Stimulated activated naive CD8-positive, alpha-beta T cell treated with anti-CD3 and anti-CD28 coated beads, Interleukin-15, Interleukin-2, amounts not matched to agents 100 U/mL and 50 U/mL, for 24 hours (primary cell): ENCODE results near the gene SNAPC1.

Experiments
- ATAC-seq: fragments of 150-1000 bp; cut with Tn5 transposase; one replicate; pipeline ENCODE4 v1.10.0; 2021
- DNase-seq: peaks from one replicate; pipeline ENCODE4 v3.0.0; 2021

Gene SNAPC1

DNA sequence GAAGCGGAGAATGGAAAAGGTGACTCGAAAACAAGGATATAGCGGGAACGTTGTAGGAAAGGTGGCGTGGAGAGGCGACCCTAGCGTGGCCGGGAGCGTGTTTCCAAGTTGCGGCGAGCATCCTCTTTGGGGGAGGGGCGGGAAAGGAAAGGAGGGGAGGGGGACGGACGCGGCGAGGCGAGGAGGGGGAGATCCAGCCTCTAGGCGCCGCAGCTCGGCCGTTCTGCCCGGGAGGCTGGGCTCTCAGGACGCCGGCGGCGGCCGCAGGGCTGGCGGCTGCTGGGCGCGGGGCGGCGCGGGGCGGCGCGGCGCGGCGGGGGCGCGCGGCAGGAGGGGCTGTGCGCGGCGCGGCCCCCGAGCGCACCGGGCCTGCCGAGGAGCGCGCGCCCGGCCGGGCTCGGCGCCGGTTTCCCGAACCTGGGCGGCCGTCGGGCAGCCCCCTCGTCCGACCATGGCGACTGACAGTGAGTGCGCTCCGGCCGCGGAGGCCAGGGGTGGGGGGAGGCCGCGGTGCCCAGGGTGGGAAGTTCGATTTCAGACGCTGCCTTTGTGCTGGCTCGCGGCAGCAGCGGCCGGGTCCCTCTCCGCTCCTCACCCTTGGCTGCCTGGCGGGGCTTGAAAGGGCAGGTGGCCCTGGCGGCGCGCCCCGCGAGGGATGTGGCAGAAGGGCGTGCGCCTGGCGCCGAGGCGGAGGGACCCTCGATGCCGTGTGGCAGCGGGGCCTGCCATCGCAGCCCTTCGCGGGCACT, 50.3 kb downstream of the SNAPC1 start, which contains the start of gene SYT16:
SYT16 (plus strand) TSS at position 357 of the 749 bp plus-strand sequence.
- DNase-seq: peak; percentile 24
- peak; percentile 66 for ATAC-seq

GRCh38 chr14:61813096-61813606, 50.9 kb downstream of the SNAPC1 start:
- DNase-seq: no peak
- ATAC-seq: no peak

DNA sequence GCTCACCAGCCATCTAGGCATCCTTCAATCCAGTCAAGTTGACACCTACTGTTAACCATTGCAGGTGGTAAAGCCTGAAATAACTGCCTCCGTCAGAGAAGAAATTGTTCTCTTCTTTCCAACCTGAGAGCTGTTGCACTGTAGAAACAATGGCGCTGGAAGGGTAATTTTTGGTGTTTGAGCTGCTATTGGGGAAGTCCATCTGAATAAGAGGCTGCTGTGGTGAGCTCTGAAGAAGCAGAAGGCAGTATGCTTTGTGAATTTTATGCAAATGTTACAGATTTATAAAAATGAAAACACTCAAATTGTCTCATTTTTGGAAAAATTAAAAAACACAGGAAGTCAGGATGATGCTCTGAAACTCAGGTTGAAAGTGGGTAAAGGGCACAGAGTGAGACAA, 60.2 kb downstream of the SNAPC1 start:
- no peak for ATAC-seq
- no peak for DNase-seq

- no peak for DNase-seq
- no peak for ATAC-seq
These were observed 70.6 kb downstream of the SNAPC1 start for GRCh38 chr14:61832783-61833182.

- ATAC-seq (no peak), DNase-seq (no peak)
These were observed 74.0 kb downstream of the SNAPC1 start for GRCh38 chr14:61836184-61836583.

DNA sequence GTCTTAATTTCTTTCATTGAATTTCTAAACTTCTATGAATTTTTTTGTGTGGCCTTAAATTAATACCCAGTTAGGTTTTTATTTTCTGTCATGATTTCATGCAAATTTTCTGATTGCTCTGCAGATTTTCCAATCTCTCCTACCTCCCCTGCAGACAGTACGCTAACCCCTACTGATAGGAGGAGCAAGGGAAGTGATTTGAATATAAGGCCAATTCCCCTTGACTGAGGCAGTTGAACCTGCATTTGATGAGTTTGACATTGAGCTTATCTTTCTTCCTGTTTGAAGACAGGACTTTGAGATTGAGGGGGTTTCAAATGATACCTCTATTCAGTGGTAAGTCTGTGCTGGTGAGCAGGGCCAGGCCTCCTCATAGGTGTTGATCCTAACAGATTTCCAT, 74.6 kb downstream of the SNAPC1 start:
- DNase-seq: no peak
- ATAC-seq: no peak

DNA sequence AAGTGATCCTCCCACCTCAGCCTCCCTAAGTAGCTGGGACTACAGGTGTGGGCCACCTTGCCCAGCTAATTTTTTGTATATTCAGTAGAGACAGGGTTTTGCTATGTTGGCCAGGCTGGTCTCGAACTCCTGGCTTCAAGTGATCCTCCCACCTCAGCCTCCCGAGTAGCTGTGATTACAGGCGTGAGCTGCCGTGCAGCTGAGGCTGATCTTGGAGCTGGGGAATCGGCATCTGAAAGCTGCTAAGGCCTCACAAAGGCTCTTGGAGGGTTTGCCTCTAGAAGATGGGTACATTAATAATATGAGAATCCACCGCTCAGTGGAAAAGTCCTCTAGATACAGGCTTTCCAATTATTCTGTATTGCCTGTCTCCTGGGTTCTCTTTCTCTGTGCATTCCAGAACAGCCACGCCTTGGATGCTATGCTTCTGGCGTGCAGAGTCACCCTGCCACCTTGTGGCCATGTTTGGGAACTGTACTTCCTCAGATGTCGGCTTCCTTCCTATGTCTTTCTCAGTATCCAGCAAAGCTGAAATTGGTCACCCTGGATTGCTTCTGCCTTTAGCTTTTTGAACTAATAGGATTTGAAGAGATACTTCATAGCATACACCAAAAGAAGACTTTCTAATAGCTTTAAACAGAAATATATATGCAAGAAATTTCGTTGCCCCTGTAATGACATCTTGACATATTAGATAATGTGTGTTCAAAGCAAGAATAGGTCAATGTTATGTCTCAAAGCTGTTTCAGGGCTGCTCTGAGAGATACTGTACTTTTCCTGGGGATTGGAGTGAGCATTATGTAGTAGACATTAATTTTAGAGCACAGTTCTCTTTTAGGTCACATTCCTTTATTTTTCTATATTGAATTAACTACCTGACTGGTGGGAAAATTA, 75.4 kb downstream of the SNAPC1 start:
- ATAC-seq (peak; percentile 97), DNase-seq (peak; percentile 81)

DNA sequence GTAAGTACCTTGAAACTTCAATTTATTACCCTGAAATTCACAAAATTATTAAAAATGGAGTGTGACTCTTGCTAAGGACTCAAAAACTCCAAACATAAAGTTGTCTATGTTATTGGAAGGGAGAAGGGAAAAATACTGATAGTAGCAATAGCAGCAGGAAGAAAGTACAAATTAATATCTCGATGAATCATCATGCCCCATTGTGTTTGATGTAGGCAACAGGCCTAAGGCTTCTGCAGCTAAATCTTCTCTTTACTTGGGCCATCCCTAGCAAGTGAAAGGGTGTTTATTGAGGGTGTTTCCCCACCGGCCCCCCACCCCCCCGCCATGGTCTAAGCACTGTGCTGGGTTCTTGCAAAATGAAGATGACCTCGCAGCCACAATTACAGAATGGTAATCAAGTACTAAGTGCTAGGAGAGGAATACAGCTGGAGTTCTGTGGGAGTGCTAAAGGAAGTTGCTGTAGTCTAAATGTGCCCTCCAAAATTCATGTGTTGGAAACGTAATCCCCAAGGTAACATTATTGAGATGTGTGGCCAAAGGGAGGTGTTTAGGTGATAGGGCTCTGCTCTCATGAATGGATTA, 76.5 kb downstream of the SNAPC1 start:
- no peak for ATAC-seq
- no peak for DNase-seq

- DNase-seq (no peak), ATAC-seq (no peak)
These were observed 77.3 kb downstream of the SNAPC1 start for GRCh38 chr14:61839507-61839906.

- ATAC-seq (no peak), DNase-seq (no peak)
These were observed 78.9 kb downstream of the SNAPC1 start for GRCh38 chr14:61841145-61841544.
